Measurements from ENCODE around the gene NDUFS6. TPM values are rescaled to one million over a fixed set of nuclear protein-coding genes. Genes with fewer than 3 reads are reported as not detected.
"Not testable (repeated sequence)": the region's sequence is repeated elsewhere in the genome, so short reads cannot be mapped to it uniquely, and the experiment has no call there.

The NDUFS6 gene
- total RNA-seq, 1 experiment from 2014 or later = 107 TPM

DNA sequence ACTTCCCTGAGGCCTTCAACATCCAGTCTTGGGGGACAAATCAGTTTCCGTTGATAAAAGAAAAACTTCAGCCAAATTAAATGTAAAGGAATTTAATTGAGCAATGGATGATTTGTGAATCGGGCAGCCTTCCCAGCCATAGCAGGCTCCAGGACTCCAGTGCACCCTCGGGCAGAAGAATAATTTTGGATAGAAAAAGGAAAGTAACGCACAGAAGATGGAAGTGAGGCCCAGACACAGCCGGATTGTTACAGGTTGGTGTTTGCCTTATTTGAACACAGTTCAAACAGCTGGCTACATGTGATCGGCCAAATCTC, 20.6 kb upstream of the NDUFS6 start:
- in situ Hi-C loops (cut with HindIII; ENCODE audit: low sequenced_read_pairs) = no loop called here
- no peak for DNase-seq (ENCODE audit: low spot score)

DNA sequence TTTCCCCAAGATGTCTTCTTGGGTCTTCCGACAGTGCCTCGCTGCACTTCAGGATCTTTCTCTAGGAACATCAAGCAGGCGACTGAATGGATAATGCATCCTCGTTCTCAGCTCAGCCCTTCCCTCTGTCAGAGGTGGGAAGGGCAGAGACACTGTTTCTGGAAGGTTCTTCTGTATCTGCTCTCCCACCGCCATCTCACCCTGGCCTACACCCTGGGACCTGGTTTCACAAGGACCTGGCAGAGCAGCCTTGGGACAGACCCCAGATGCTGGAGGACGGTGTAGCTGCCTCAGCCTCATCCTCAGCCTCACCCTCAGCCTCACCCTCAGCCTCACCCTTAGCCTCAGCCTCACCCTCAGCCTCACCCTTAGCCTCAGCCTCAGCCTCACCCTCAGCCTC, 20.1 kb upstream of the NDUFS6 start:
- in situ Hi-C loops (cut with HindIII; ENCODE audit: low sequenced_read_pairs) = no loop called here
- DNase-seq (ENCODE audit: low spot score) = no peak

DNA sequence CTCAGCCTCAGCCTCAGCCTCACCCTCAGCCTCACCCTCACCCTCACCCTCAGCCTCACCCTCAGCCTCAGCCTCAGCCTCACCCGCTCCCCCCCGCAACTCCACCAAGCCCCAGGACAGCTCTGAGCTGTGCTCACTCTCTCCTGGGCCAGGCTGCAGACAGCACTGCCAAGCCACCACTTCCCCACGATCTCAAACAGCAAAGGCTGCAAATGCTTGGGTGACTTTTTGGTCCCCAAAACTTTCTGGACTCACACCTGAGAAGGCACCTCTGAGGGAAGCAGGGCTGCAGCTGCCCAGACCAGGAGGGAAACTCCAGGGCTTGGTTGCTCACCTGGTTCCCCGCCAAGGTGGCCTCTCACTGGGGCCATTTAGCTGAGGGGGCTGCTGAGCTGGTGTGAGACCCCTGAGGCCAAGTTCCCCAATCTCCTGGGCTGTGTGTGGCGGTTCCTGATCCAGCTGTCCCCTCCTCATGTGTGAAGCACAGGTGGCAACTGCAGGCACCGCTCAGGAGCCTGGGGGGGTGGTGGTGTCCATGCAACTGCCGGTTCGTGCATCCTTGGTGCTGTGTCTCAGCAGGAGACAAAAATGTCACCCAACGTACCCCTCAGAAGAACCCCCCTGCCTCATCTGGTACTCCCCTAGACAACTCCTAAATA, 19.4 kb upstream of the NDUFS6 start:
- no peak for DNase-seq (ENCODE audit: low spot score)
- in situ Hi-C loops (cut with HindIII; ENCODE audit: low sequenced_read_pairs) = no loop called here

DNA sequence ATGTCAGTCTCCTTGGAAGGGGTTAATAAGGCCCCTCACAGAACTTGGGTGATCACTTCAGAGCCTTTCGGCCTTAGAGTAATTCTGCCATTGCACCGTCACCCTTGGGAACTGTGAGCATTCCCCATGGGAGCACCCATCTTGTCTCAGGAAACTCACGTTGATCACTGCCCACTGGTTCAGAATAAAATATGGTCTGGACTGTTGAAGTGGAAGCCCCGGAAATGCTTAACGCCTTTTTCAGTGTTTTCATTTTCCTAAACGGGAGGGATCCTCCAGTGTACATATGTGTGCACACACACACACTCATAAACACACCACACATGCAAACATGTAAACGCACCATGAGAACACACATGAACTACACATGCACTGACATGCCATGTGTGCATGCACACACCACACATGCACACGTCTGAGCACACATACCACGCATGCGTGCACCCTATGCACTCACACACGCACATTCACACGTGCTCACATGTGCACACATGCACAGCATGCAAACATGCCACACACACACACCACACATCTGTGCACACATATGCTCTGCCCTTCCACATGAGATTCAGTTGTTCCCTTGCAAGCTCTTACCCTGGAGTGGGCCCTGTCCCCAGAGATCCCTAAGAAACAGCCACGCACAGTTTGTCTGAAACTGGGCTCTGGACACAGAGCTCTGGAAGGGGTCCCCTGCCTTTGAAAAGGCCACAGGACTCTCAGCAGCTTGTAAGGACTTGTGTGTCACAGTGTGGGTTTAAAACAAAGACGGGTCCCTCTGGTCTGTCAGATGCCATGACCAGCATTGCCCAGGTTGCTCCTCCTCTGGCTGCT, 18.6 kb upstream of the NDUFS6 start:
- no peak for DNase-seq (ENCODE audit: low spot score)
- in situ Hi-C loops (cut with HindIII; ENCODE audit: low sequenced_read_pairs) = no loop called here

DNA sequence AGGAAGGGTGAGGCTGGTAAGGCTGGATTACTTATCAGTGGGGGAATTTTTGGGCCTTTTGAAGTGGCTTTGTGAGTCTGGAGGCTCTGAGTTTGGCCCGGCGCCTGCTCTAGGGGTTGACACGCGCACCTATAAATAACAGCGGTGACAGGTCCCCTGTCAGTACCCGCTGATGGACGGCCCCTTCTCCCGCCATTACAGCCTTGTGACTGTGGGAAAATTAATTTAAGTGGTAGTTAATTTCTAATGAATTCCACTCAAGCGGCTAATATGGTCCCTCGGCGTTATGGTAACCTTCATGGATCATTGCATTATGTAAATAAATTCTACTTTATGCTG, 18.0 kb upstream of the NDUFS6 start:
- DNase-seq (ENCODE audit: low spot score) = no peak
- in situ Hi-C loops (cut with HindIII; ENCODE audit: low sequenced_read_pairs) = no loop called here

DNA sequence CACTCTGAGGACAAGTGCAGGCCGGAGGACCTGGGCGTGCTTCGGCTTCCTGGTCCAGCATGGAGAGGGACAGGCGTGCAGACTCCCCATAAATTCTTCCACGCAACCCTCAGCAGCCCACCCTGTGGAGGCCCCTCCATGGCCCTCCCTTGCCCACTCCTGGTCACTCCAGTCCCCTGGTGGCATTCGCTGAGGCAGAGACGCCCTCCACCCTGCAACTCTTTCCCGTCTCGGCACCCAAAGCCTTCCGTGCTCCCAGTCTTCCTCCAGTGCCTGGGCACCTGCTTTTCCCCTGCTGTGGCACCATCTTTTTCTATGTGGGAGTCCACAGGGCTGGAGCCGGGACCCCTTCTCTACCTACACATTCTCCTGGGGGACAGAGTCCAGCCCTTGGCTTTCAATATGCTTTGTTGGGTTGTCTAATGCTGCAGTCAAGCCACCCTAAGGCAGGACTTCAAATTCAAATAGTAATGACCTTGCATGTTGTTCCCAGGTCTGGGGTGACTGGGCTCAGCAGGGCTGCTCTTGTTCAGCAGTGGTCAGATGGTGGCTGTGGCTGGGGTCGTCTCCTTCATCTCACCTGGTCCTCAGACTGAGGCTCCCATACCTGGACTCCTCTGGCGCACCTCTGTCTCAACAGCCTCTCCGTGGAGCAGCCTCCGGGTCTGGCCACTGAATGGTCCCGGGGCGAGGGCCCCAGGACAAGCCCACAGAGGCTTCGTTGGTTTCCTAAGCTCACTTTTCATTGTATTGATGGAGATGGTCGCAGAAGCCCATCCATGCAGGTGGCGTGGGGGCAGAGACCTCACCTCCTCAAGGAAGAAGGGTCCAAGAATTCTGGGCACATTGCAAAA, 16.8 kb upstream of the NDUFS6 start:
- DNase-seq (ENCODE audit: low spot score) = no peak
- in situ Hi-C loops (cut with HindIII; ENCODE audit: low sequenced_read_pairs) = no loop called here

DNA sequence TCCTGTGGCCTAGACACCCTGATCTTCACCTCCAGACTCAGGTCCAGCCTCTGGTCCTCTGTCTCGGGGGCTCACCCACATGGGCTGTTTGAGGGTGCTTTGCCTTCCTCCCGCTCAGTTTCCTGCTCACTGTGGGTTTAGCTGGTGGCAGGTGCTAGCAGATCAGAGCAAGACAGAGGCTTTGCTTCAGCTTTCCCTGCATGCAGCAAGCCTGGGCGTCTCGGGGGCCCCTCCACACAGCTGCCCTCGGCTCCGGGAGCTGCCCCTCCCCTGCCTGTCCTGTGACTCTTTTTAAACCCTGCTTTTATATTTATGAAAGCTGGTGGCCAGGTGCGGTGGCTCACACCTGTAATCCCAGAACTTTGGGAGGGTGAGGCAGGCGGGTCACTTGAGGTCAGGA, 16.1 kb upstream of the NDUFS6 start:
- in situ Hi-C loops (cut with HindIII; ENCODE audit: low sequenced_read_pairs) = no loop called here
- no peak for DNase-seq (ENCODE audit: low spot score)

DNA sequence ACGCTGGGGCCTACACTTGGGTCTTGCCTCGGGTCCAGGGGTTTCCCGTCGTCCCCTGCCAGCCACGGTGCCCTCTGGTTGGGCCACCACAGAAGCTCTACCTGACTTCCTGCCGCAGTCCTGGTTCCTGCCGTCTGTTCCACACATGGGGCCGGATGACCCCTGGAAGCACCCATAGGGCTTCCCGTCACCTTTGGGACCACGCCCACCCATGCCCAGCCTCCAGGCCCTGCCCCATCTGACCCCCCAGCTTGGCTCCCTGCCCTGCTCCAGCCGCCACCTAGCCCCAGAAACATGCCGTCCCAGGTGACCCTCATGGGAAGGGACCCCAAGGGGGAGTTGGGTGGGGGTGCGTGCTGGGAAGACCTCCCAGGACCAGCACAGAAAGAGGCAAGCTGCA, 15.2 kb upstream of the NDUFS6 start:
- in situ Hi-C loops (cut with HindIII; ENCODE audit: low sequenced_read_pairs) = no loop called here
- no peak for DNase-seq (ENCODE audit: low spot score)

DNA sequence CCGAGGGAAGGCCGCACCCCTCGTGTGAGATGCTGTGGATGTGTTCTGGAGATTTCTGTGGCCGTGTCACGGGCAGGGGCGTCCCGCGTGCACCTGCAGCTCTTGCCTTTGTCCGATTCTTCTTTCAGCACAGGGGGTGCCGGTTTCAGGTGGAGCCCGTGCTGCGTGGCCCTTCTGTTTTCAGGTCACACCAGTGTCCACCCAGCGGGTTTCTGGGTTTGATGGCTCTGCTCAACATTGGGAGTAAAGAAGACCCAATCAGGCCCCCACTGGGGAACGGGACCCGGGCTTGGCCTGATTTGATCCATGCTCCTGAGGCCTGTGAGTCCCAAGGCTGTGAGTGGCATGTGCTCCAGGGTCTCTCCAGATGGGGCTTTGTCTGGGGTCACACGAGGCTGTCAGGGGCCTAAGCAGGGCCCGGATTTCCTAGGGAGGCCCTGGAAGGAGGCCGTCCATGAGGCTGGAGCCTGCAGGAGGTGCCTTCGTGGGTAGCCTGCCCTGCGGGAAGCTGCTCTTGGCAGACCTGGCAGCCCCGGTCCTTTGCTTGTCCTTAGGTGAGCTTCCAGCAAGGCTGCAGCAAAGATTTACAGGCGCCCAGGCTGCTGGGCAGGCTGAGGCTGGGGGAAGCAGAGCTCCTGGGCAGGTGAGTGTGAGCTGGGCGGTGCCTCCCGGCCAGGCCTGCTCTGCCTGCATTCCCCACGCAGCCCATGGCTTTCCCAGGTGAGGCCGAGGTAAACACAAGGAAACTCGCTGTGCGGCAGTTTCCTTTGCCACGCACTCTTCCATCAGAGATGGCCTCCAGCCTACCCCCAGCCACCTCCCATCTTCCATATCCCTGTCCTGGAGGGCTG, 14.4 kb upstream of the NDUFS6 start:
- in situ Hi-C loops (cut with HindIII; ENCODE audit: low sequenced_read_pairs) = no loop called here
- DNase-seq (ENCODE audit: low spot score) = no peak

DNA sequence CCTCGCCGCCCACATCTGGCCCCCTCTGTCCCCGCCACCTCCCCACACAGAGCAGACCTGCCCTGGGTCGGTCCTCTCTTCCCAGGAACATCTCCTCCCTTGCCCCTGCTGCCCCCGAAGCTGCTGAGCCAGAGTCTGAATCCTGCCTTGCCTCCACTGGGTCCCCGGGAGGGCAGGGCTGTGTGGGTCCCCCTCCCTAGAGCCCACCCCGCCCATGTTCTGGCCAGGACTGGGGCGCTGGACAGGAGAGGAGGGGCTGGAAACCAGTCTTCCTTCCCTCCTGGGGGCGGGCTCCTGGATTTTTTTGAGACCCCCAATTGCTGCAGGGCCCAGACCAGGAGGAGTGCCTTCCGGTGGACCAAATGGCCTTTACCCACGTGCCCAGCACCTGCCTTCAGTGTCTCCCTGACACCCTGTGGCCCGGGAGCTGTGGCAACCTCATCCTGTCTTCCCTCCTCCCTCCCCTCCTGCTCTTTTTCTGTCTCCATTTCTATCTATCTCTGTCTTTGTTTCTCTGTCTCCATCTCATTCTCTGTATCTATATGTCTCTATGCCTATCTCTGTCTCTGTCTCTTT, 13.6 kb upstream of the NDUFS6 start:
- DNase-seq (ENCODE audit: low spot score) = no peak
- in situ Hi-C loops (cut with HindIII; ENCODE audit: low sequenced_read_pairs) = no loop called here

DNA sequence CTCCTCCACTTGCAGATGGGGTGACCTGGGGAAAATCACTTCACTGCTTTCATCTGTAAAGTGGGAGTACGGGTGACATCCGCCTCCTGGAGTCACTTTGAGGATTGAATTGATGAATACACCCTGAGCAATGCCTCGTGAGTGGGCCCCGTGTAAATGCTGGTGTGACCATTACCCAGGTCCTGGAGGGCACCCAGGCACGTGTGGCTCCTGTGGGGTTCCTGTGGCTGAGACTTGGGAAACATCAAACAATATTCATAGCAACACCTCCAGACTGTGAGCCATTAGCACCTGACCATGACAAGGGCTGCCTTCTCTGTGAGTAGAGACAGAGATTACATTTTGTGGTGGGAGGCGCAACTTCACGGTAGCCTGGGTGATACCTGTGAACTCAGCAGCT, 13.0 kb upstream of the NDUFS6 start:
- in situ Hi-C loops (cut with HindIII; ENCODE audit: low sequenced_read_pairs) = no loop called here
- DNase-seq (ENCODE audit: low spot score) = no peak

DNA sequence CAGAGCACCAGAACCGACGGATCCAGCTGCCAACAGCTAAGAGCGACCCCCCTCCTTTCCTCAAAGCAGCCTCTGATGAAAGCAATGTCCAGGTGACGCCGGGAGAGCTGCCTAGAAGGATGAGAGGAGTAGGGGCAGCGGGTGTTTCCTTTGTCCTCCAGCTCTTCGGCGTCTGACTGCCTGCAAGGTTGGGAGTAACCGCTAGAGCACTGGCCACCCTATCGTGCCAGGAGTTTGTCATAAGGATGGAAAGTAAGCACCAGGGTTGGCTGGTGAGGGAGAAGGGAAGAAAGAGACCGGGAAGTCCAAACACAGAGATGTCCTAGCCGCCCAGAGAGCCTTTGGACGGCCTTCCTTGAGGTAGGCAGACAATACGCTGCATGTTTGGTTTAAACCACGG, 12.4 kb upstream of the NDUFS6 start:
- no peak for DNase-seq (ENCODE audit: low spot score)
- in situ Hi-C loops (cut with HindIII; ENCODE audit: low sequenced_read_pairs) = no loop called here

DNA sequence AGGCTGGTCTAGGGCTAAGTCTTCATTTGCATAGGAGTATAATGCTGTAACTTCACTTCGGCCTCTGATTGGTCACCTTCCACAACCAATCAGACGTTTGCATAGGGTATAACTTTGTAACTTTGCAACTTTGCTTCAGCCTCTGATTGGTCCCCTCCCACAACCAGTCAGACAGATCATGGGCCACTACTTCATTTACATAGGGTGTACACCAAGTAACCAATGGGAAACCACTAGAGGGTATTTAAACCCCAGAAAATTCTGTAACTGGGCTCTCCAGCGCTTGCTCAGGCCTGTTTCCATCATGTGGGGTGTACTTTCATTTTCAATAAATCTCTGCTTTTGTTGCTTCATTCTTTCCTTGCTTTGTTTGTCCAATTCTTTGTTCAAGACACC, 11.8 kb upstream of the NDUFS6 start:
- DNase-seq (ENCODE audit: low spot score); in situ Hi-C loops (cut with HindIII; ENCODE audit: low sequenced_read_pairs): not testable (repeated sequence)

DNA sequence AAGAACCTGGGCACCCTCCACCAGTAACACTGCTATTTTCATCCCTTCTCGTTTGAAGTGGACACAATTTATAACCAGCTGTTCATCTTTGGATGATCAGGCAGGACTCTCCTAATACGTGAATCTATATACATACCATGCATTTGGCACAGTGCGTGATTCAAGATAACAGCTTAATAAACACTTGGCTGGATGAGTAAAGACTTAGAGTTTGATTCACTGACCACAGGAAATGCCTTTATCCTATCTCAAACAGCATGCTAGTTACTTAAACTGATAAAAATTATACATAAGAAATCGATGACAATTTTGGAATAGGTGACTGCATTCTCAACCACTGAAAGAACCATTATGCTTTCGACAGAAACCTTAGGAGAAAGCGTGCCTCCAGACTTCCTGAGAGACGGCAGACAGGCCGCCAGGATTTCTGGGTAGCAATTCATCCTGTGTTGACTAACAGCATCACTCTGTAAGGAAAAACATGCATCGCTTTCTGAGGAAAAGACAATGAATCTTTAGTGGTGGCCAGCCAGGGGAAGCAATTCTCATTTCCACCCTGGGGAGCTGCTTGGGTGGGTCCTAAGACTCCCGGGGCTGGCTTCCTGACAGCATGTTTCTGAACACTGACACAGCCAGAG, 11.3 kb upstream of the NDUFS6 start:
- in situ Hi-C loops (cut with HindIII; ENCODE audit: low sequenced_read_pairs) = no loop called here
- DNase-seq (ENCODE audit: low spot score) = no peak

DNA sequence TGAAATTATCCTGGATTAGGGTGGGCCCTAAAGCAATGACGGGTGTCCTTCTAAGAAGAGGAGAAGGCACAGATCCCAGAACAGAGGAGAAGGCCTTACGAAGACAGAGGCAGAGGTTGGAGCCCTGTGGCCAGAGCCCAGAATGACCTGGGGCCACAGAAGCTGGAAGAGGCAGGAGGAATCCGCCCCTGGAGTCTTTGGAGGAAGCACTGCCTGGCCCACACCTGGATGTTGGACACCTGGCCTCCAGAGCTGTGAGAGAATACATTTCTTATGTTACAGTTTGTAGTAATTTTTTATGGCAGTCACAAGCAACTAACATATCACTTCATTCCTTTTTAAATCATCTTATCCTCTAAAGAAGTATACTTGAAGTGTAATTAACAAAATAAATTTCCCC, 10.0 kb upstream of the NDUFS6 start:
- in situ Hi-C loops (cut with HindIII; ENCODE audit: low sequenced_read_pairs) = no loop called here
- no peak for DNase-seq (ENCODE audit: low spot score)

DNA sequence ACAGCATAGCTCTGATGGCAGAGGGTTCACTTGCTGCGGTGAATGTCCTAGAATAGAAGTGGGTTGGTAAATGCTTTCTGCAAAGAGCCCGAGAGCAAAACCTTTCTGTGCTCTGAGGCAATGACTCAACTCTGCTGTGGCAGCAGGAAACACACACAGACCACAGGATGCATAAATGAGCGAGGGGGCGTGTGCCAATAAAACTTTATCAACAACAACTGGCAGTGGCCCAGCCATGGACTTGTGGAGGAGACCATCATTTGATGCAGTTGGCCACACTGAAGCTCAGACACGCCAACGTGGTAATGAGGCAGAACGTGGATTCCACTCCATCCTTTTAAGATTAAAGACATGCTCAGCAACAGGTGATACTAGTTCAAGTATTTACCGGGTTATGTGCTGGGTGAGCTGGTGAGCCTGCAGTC, 8.4 kb upstream of the NDUFS6 start:
- DNase-seq (ENCODE audit: low spot score) = no peak
- in situ Hi-C loops (cut with HindIII; ENCODE audit: low sequenced_read_pairs) = no loop called here

DNA sequence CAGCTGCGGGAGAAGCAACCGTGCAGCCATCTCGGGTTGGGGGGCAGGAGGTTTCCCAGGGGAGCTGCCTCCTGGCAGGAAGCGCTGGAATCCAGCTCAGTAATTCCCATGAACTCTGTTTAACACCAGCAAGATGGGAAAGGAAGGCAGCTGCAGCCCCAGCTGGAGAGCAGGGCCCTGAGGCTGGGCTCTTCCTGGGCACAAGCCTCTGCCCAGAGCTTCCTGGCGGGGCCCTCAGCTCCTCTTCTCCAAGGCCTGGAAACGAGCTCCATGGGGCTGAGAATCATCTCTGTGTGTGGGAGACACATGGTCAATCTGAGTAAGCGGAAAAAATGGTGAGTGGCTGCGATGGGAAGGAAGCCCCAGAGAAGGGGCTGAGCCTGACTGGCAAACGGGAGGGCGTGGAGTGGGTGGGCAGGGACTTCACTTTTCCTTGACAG, 7.9 kb upstream of the NDUFS6 start:
- in situ Hi-C loops (cut with HindIII; ENCODE audit: low sequenced_read_pairs) = no loop called here

DNA sequence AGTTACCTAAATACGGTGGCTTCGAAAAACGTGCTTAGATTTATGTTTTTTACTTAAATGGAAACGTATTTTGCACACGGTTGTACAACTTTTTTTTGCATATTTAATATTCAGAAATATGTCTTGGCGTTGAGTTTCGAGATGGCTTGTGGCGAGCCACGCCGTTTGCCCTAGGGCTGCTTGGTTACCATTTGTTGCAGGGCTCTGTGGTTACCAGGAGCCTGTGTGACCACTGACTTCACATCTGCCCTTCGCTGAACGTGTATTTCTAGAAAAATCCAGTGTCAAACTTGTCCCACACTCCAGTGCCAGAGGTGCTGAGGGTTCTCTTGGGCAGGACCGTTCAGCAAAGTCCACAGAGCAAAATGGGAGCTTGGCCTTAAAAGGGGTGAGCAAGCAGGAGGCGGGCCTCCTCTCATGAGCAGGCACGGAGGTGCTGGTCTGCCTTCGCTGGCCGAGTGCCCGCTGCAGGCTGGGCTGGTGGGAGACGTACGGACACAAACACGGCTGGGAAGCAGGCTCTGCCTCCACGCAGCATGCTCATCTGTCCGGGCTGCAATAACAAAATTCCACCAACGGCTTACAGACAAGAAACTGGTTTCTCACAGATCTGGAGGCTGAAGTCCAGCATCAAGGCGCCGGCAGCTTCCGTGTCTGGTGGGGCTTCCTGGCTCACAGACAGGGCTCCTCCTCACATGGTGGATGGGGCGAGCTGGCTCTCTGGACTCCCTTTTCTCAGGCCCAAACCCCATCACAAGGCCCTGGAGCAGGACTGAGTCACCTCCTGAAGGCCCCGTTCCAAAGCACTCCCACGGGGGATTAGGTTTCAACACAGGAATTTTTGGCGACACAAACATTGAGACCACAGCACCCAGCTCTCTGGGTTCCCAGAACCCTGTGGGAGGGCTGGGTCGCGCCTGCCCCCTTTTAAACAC, 7.0 kb upstream of the NDUFS6 start:
- in situ Hi-C loops (cut with HindIII; ENCODE audit: low sequenced_read_pairs) = no loop called here
- no peak for DNase-seq (ENCODE audit: low spot score)

More for the DNA sequence above, 7.9 kb upstream of the NDUFS6 start:
- no peak for DNase-seq (ENCODE audit: low spot score)
